AG04450 (cell line): ENCODE data around the gene PRKG1. TPM values are rescaled to one million over a fixed set of nuclear protein-coding genes. Genes with fewer than 3 reads are reported as not detected.

Experiments used
- CTCF ChIA-PET: fragments of 300-600, 350-600 bp; formaldehyde crosslinking; extraction: SDS; loops from one replicate; lab custom pipeline; 2022; ENCODE audit warnings: antibody characterized with exemption, inconsistent platforms; lab: Charles Lee
- POLR2A ChIA-PET: fragments of 350-600 bp; formaldehyde crosslinking; extraction: SDS; loops from one replicate; lab custom pipeline; 2021; ENCODE audit warnings: antibody characterized with exemption, inconsistent platforms; lab: Yijun Ruan, JAX
- DNase-seq: peaks from one replicate; pipeline ENCODE4 v3.0.0-alpha.2; 2011; ENCODE audit warnings: low read depth, low spot score
- H3K27ac ChIP-seq: one replicate; pipeline ENCODE4 v1.5.1; 2012; ENCODE audit warnings: low read depth, low read length, control low read depth
- H3K27me3 ChIP-seq: one replicate; pipeline ENCODE4 v1.6.0; 2012; ENCODE audit warnings: low read length; ENCODE audit not compliant: control insufficient read depth, insufficient read depth
- H3K4me3 ChIP-seq: 2 replicates; pipeline ENCODE4 v1.5.1; 2011; ENCODE audit warnings: mild to moderate bottlenecking, low read depth, low read length, control low read depth
- H3K9me3 ChIP-seq: 2 replicates; pipeline ENCODE4 v1.5.1; 2012; ENCODE audit warnings: low read length; ENCODE audit not compliant: control insufficient read depth, insufficient read depth
- CTCF ChIP-seq: IDR thresholded peaks from 2 replicates; pipeline ENCODE4 v1.5.1; 2011; ENCODE audit warnings: low read depth, low read length, control low read depth, inconsistent platforms
- polyA plus RNA-seq: library from polyadenylated mRNA; depleted of rRNA; stranded (reverse); fragments of >200 nt; gene quantifications from 2 replicates; pipeline ENCODE4 v1.2.3, GENCODE V29; 2011

PRKG1 gene
- polyA plus RNA-seq, 1 experiment: 19.0 TPM

GRCh38 chr10:51663086-51663485 lies 588.8 kb downstream of the PRKG1 start:
- no peak for TF ChIP-seq CTCF
- Histone ChIP-seq H3K27ac (no peak overlapping the region), H3K27me3 (no peaks in the 10 kb centered on the region), H3K9me3 (no peaks in the 10 kb centered on the region), H3K4me3 (no peak overlapping the region)
- CTCF ChIA-PET: no interaction called here
- no peak for DNase-seq
- POLR2A ChIA-PET: interaction anchor here (0.6 kb wide), 1 partner anchor 976 kb away, joined by 4 read pairs; no protein-coding TSS in a partner anchor

- Histone ChIP-seq H3K27me3 (no peaks in the 10 kb centered on the region), H3K9me3 (no peaks in the 10 kb centered on the region), H3K4me3 (no peak overlapping the region), H3K27ac (no peak overlapping the region)
- TF ChIP-seq CTCF: no peak
- ChIA-PET CTCF (no interaction called here), POLR2A (no interaction called here)
- DNase-seq: no peak
Measured at GRCh38 chr10:51666456-51666855, 592.2 kb downstream of the PRKG1 start.

DNA sequence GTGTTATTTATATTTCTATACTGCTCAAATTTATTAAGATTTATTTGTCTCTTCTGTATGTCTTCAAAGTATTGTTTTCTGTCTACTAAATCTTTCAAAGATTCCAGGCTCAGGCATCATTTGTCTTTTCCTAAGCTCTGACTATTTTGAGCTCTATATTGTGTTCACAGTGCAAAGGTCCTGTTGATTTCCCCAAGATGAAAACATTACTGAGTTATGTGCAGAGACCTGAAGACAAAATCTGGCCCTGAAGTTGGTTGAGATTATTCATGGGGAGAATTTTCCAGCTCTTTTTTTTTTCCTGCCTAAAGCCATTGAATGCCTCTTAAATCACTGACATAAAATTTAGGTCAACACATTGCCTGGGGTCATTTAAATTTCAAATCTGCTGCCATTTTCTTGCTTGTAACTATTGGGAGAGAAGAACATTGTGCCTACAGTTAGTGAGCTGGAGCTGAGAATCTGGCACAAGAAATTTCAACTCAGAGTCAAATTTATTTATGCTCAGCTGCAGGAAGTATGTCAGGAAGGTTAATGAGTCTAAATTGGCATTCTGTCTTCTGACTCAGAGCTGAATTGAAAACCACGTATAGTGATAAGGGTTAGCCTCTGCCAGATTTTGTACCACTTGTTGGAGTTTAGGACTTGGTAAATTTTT lies 593.5 kb downstream of the PRKG1 start:
- TF ChIP-seq CTCF: no peak
- ChIA-PET POLR2A (no interaction called here), CTCF (interaction anchor here (1.3 kb wide), 1 partner anchor 293 kb away, joined by 3 read pairs; no protein-coding TSS in a partner anchor)
- no peak overlapping the region for H3K4me3 ChIP-seq
- H3K27me3 ChIP-seq: no peaks in the 10 kb centered on the region
- no peak overlapping the region for H3K27ac ChIP-seq
- H3K9me3 ChIP-seq: no peaks in the 10 kb centered on the region
- DNase-seq: no peak

DNA sequence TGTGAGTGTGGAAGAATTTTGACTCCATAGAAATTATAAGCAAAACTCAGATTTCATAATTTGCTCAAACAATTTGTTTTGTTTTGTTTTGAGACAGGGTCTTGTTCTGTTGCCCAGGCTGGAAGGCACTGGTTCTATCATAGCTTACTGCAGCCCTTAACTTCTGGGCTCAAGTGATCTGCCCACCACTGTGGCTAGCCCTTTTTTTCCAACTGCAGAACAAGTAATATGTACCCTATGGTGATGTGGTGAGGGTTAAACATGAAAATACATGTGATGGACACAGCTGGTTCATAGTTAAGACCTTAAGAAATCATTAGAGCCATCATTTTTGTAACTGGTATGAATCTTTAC lies 594.0 kb downstream of the PRKG1 start:
- POLR2A ChIA-PET: no interaction called here
- Histone ChIP-seq H3K9me3 (no peaks in the 10 kb centered on the region), H3K27ac (no peak overlapping the region), H3K4me3 (no peak overlapping the region), H3K27me3 (no peaks in the 10 kb centered on the region)
- no peak for DNase-seq
- no peak for TF ChIP-seq CTCF
- CTCF ChIA-PET: no interaction called here

DNA sequence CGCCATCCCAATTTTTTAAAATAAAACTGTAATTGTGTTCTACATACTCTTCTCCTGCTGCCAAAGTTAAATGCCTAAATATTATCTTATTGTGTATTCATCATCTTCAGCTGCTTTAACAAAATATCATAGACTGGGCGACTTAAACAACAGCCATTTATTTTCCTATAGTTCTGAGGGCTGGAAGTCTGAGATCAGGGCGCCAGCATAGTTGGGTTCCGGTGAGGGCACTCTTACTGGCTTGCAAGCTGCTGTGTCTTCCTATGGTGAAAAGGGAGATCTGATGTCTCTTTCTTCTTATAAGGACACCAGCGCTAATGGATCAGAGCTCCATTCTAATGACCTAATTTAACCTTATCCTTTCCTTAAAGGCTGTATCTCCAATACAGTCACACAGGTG lies 594.8 kb downstream of the PRKG1 start:
- no peak for DNase-seq
- H3K9me3 ChIP-seq: no peaks in the 10 kb centered on the region
- no peak overlapping the region for H3K4me3 ChIP-seq
- TF ChIP-seq CTCF: no peak
- ChIA-PET POLR2A (no interaction called here), CTCF (no interaction called here)
- H3K27me3 ChIP-seq: no peaks in the 10 kb centered on the region
- H3K27ac ChIP-seq: no peak overlapping the region
